Activated CD8-positive, alpha-beta T cell treated with anti-CD3 and anti-CD28 coated beads for 36 hours (primary cell): ENCODE measurements around the gene UHRF1. TPM values are rescaled to one million over a fixed set of nuclear protein-coding genes. Genes with fewer than 3 reads are reported as not detected.

Experiments
- ATAC-seq: fragments of 200-7000 bp; cut with Tn5 transposase; one replicate; pipeline ENCODE4 v1.10.0; 2021; ENCODE audit warnings: mild to moderate bottlenecking, moderate library complexity
- CTCF ChIA-PET: fragments of 350-600 bp; sonication (Branson Sonifier 250); formaldehyde crosslinking; loops from one replicate; lab custom pipeline; 2021; ENCODE audit warnings: antibody characterized with exemption; lab: Charles Lee
- POLR2A ChIA-PET: fragments of 350-600 bp; sonication (Branson Sonifier 250); formaldehyde crosslinking; loops from one replicate; lab custom pipeline; 2021; ENCODE audit warnings: antibody characterized with exemption; lab: Charles Lee
- DNase-seq: peaks from one replicate; pipeline ENCODE4 v3.0.0-alpha.2; 2020
- H3K27ac Mint-ChIP-seq: one replicate; pipeline ENCODE4 v1.8.0; 2021; ENCODE audit warnings: mild to moderate bottlenecking, mixed read lengths
- H3K27me3 Mint-ChIP-seq: one replicate; pipeline ENCODE4 v1.8.0; 2021; ENCODE audit warnings: mixed read lengths
- H3K36me3 Mint-ChIP-seq: one replicate; pipeline ENCODE4 v1.8.0; 2021; ENCODE audit warnings: low read depth, mixed read lengths
- H3K4me1 Mint-ChIP-seq: one replicate; pipeline ENCODE4 v1.8.0; 2021; ENCODE audit warnings: low read depth, mixed read lengths
- H3K4me3 Mint-ChIP-seq: one replicate; pipeline ENCODE4 v1.8.0; 2021; ENCODE audit warnings: mild to moderate bottlenecking, moderate library complexity, mixed read lengths
- H3K9me3 Mint-ChIP-seq: one replicate; pipeline ENCODE4 v1.8.0; 2021; ENCODE audit warnings: mixed read lengths
- intact Hi-C: fragments of 100-400 bp; cut with micrococcal nuclease; formaldehyde crosslinking; loops from one replicate; pipeline ENCODE4 v1.10.0; 2022
- total RNA-seq, 2 experiments: library from RNA; stranded (reverse); gene quantifications; one replicate each; pipeline ENCODE4 v1.2.3, GENCODE V29; 2021
- TF ChIP-seq, protein P1 (sequence below): fragments of 200-600 bp; IDR thresholded peaks from one replicate; pipeline ENCODE4 v1.8.0; 2022; ENCODE audit warnings: antibody characterized with exemption, mild to moderate bottlenecking

The UHRF1 gene
- total RNA-seq, 2 experiments from 2014 or later: 173 to 175 TPM

DNA sequence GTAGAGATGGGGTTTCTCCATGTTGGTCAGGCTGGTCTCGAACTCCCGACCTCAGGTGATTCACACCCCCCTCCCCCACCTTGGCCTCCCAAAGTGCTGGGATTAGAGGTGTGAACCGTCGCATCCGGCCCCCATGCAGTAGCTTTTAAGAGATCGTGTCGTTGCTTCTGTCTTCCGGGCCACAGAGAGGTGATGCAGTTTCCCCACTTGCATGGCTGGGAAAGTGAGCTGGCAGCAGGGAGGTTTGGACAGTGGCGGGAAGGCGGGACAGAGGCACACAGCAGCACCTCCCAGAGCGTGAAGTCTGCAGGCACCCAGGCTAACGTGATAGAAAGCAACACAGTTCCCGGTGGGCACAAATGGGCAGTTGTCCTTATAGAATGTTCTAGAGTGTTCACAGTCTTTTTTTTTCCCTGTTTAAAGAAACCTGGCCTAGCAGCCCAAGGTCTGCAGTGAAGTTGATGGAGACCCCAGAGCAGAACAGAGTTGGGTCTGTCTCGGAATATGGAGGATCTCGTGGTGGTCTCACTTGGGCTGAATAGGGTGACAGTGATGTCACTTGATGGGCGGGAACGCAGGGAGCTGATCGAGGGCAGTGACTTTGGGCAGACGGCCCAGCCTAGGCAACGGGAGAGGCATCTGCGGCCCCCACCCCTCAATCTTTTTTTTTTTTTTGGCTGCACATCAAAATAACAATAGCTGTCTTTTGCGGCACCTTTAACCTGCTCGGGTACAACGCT lies 4.9 kb downstream of the UHRF1 start:
- DNase-seq (peak; percentile 75), ATAC-seq (no peak)
- TF ChIP-seq, protein P1, sequence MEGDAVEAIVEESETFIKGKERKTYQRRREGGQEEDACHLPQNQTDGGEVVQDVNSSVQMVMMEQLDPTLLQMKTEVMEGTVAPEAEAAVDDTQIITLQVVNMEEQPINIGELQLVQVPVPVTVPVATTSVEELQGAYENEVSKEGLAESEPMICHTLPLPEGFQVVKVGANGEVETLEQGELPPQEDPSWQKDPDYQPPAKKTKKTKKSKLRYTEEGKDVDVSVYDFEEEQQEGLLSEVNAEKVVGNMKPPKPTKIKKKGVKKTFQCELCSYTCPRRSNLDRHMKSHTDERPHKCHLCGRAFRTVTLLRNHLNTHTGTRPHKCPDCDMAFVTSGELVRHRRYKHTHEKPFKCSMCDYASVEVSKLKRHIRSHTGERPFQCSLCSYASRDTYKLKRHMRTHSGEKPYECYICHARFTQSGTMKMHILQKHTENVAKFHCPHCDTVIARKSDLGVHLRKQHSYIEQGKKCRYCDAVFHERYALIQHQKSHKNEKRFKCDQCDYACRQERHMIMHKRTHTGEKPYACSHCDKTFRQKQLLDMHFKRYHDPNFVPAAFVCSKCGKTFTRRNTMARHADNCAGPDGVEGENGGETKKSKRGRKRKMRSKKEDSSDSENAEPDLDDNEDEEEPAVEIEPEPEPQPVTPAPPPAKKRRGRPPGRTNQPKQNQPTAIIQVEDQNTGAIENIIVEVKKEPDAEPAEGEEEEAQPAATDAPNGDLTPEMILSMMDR: no peak
- H3K9me3 Mint-ChIP-seq: no peaks in the 10 kb centered on the region
- H3K27ac Mint-ChIP-seq: peak overlapping the region; percentile 87
- H3K4me3 Mint-ChIP-seq: peak overlapping the region; percentile 77
- H3K27me3 Mint-ChIP-seq: no peaks in the 10 kb centered on the region
- H3K4me1 Mint-ChIP-seq: peaks cover 57% of the 10 kb centered on the region
- H3K36me3 Mint-ChIP-seq: peaks cover 76% of the 10 kb centered on the region
- CTCF ChIA-PET: interaction anchor here (1.1 to 8.3 kb wide), 3 partner anchors 44 to 103 kb away, joined by 3 to 110 read pairs (median 65); partner anchors contain the start of gene PLIN3
- intact Hi-C loops: loop anchor here (5.0 kb wide), 1 partner anchor 42 kb away; no protein-coding TSS in a partner anchor
- POLR2A ChIA-PET: interaction anchor here (0.5 to 8.5 kb wide), 11 partner anchors 9 to 709 kb away, joined by 3 to 82 read pairs (median 4); partner anchors contain the start of genes KDM4B, PLIN3, SAFB and SAFB2

GRCh38 chr19:4914736-4915501 lies 5.6 kb downstream of the UHRF1 start:
- H3K27ac Mint-ChIP-seq: peak overlapping the region; percentile 87
- POLR2A ChIA-PET: interaction anchor here (0.5 to 8.5 kb wide), 9 partner anchors 8 to 219 kb away, joined by 3 to 82 read pairs (median 4); partner anchors contain the start of gene PLIN3
- H3K27me3 Mint-ChIP-seq: no peaks in the 10 kb centered on the region
- CTCF ChIA-PET: interaction anchor here (6.6 to 8.3 kb wide), 2 partner anchors 45 to 104 kb away, joined by 65 to 110 read pairs; partner anchors contain the start of gene PLIN3
- H3K36me3 Mint-ChIP-seq: peaks cover 80% of the 10 kb centered on the region
- H3K4me3 Mint-ChIP-seq: peak overlapping the region; percentile 77
- DNase-seq (peak; percentile 90), ATAC-seq (peak; percentile 65)
- intact Hi-C loops: loop anchor here (5.0 kb wide), 1 partner anchor 43 kb away; no protein-coding TSS in a partner anchor
- TF ChIP-seq, protein P1: no peak
- H3K4me1 Mint-ChIP-seq: peaks cover 57% of the 10 kb centered on the region
- no peaks in the 10 kb centered on the region for H3K9me3 Mint-ChIP-seq

GRCh38 chr19:4916292-4917082 lies 7.2 kb downstream of the UHRF1 start:
- ChIA-PET CTCF (interaction anchor here (0.7 to 8.3 kb wide), 6 partner anchors 11 to 125 kb away, joined by 3 to 110 read pairs (median 4); partner anchors contain the start of genes FEM1A and PLIN3), POLR2A (interaction anchor here (0.9 to 8.5 kb wide), 9 partner anchors 8 to 55 kb away, joined by 3 to 82 read pairs (median 3); partner anchors contain the start of gene PLIN3)
- H3K27me3 Mint-ChIP-seq: no peaks in the 10 kb centered on the region
- ATAC-seq (peak; percentile 10), DNase-seq (peak; percentile 67)
- peaks cover 56% of the 10 kb centered on the region for H3K4me1 Mint-ChIP-seq
- intact Hi-C loops: no loop called here
- H3K9me3 Mint-ChIP-seq: no peaks in the 10 kb centered on the region
- H3K36me3 Mint-ChIP-seq: peaks cover 81% of the 10 kb centered on the region
- peak overlapping the region; percentile 87 for H3K27ac Mint-ChIP-seq
- TF ChIP-seq, protein P1: no peak
- peak overlapping the region; percentile 77 for H3K4me3 Mint-ChIP-seq

DNA sequence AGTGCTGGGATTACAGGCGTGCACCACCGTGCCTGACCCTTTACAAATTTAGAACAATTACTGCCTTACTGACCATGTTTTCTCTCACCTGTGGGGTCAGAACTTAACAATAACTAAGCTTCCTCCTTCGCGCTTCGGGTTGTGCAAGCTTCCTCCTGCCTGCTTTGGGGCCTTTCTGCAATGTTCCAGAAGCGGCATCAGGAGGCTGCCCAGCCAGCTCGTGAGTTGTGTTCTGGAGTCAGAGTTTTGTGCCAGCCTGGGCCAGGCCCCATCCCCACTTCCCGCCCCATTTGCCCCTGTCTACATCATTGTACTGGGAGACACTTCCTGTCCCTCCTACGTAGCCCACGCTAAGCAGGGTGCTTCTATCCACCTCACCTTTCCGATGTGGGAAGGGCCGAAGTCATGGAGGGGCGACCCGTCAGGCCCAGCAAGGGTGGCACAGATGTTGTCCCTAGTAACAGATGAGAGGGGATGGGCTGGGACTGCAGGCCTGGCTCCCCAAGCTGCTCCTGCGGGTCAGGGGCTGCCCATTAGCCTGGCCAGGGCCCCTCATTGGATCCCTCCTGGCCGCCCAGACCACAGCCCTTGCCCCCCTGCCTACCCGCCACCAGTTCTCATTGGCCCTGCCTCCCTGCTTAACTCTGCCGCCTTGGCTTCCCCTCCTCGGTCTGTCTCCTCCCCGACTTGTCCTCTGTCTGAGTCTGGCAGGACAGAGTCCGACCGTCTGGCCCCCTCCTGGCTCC lies 13.4 kb downstream of the UHRF1 start:
- Mint-ChIP-seq H3K4me3 (no peak overlapping the region), H3K36me3 (peaks cover 56% of the 10 kb centered on the region), H3K27ac (no peak overlapping the region), H3K27me3 (no peaks in the 10 kb centered on the region), H3K4me1 (peaks cover 11% of the 10 kb centered on the region), H3K9me3 (no peaks in the 10 kb centered on the region)
- intact Hi-C loops: no loop called here
- POLR2A ChIA-PET: interaction anchor here (0.9 kb wide), 1 partner anchor 20 kb away, joined by 3 read pairs; no protein-coding TSS in a partner anchor
- no peak for DNase-seq
- TF ChIP-seq, protein P1: no peak
- CTCF ChIA-PET: no interaction called here
- no peak for ATAC-seq
